GDM1 (cell line): ENCODE results near the gene ZCWPW1.

Experiments
- DNase-seq: peaks from one replicate; lab custom pipeline; 2025; lab: John Stamatoyannopoulos, UW

Gene ZCWPW1

GRCh38 chr7:100432053-100432452, 3.5 kb upstream of the ZCWPW1 start:
- no peak for DNase-seq

- DNase-seq: no peak
Observed at GRCh38 chr7:100431286-100431735, 2.8 kb upstream of the ZCWPW1 start.

DNA sequence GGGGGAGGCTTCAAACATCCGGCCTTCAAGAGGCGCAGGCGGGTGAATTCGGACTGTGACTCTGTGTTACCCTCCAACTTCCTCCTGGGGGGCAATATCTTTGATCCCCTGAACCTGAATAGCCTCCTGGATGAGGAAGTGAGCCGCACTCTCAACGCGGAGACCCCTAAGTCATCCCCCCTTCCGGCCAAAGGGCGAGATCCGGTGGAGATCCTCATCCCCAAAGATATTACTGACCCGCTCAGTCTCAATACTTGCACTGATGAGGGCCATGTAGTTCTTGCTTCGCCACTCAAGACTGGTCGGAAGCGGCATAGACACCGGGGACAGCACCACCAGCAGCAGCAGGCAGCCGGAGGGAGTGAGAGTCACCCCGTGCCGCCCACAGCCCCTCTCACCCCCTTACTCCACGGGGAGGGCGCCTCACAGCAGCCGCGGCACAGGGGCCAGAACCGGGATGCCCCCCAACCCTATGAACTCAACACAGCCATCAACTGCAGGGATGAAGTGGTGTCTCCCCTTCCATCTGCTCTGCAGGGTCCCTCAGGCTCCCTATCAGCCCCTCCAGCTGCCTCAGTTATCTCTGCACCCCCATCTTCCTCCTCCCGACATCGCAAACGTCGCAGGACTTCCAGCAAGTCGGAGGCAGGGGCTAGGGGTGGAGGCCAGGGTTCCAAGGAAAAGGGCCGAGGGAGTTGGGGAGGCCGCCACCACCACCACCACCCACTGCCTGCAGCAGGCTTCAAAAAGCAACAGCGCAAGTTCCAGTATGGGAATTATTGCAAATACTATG, 2.2 kb upstream of the ZCWPW1 start:
- DNase-seq: no peak

DNA sequence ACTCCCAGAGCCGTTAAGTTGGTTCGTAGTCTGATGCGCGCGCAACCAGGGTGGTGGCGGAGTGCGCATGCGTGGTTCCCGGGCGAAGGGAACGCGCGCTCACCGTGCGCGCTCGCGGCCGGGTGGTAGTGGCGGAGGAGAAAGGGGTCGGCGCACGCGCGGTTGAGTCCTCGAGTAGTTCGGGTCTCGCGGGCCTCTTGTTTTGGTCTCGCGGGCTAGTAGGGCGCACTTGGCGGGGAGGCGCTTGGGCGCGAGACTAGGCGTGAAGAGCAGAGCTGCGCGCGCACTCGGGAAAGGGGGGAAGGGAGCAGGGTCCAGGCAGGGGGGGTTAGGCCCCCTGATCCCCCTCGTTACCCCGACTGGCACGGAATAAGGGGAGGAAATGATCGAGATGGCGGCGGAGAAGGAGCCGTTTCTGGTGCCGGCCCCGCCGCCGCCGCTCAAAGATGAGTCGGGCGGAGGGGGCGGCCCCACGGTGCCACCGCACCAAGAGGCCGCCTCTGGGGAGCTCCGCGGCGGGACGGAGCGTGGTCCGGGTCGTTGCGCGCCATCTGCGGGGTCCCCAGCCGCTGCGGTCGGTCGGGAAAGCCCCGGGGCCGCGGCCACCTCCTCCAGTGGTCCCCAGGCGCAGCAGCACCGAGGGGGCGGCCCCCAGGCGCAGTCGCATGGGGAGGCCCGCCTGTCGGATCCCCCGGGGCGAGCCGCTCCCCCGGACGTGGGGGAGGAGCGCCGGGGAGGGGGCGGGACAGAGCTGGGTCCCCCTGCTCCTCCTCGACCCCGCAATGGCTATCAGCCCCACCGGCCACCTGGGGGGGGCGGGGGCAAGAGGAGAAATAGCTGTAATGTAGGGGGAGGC, 1.4 kb upstream of the ZCWPW1 start, which contains the start of gene MEPCE:
TSS of gene MEPCE (plus strand) at position 195 of the 856 bp plus-strand sequence. CDS start at position 383, 188 bp downstream.
- DNase-seq: peak; percentile 87

- peak; percentile 100 for DNase-seq
Observed at GRCh38 chr7:100428967-100429636, 599 bp upstream of the ZCWPW1 start.

DNA sequence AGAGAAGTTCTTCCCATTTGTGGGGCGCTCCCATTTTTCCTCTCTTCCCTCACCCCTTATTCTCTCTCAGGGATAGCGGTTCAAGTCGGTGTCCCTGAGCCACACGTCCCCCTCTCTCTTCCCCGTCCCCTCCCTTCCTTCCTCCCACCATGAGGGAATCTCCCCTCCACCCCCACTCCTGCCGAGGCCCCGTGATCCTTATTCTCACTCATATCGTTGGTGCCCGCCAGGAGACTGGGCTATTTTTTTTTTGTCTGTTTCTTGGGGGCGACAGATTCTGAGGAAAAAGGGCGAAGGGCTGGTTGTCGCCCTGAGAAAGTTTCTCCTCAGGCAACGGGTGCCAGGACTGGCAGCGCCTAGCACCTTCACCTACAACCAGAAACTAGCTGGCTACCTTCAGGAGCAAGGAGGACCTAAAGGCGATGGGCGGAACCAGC, 723 bp downstream of the ZCWPW1 start:
- DNase-seq: no peak

- DNase-seq: no peak
Observed at GRCh38 chr7:100426516-100426915, 2.0 kb downstream of the ZCWPW1 start.

- DNase-seq: no peak
Observed at GRCh38 chr7:100425347-100425746, 3.2 kb downstream of the ZCWPW1 start.

DNA sequence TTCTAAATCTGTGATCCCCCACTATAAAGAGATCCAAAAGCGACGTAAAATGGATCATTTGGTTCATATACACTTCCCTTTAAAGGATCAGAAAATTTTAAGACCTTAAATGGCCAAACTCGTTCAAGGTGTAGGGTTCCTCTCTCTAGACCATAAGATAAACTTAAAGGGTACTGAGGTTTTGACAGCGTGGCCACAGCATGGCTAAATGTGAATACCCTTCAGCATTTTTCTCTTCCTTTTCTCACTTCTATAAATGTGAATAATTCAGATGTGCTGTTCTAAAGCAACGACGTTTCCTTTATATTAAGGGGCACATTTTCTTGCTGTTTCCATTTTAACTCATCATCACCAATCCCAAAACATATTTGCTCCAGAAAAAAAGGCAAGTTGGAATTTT, 5.2 kb downstream of the ZCWPW1 start:
- DNase-seq: no peak

DNA sequence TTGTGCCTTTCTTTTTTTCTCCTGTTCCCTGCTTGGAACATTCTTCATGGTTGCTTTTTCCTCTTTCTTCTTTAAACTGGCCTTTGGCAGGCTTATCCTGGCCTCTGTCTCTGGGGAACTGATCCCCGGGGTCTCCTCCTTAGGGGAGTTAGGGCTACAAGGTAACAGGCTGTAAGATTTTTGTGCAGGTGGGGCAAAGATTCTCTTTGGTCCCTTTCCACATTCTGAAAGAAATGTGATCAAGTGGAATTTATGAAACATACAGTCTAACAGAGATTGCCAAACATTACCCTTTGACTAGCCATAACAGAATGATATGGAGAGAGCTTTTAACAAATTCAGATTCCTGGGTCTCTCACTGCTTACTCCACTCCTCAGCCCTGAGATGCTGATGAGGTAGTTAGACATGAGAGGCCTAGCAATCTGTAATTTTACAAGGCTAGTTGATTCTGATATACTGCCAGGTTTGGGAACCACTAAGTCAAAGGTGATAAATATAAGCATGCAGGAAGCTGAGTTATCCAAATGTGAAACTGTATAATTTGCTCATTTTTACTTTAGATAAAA, 8.8 kb downstream of the ZCWPW1 start:
- DNase-seq: no peak

- DNase-seq: no peak
Observed at GRCh38 chr7:100418930-100419659, 9.4 kb downstream of the ZCWPW1 start.

GRCh38 chr7:100415448-100415847, 13.1 kb downstream of the ZCWPW1 start:
- DNase-seq: no peak

DNA sequence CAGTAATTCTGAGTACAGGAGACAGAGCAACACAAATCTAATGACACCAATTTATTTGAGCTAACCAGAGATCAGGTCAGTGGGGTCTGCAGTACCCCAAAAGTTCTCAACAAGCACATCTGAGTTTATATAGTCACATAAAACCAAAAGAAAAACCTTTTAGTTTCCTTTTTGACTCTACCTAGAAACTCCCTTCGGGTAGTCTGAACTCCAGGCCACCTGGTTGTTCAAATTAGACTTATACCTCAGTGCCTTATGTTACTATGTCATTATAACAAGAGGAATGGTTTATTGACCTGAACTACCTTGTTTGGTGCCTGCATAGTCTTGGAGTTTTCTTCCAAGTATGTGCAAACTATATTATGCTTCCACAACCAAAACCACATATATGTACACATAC, 14.6 kb downstream of the ZCWPW1 start:
- DNase-seq: no peak

DNA sequence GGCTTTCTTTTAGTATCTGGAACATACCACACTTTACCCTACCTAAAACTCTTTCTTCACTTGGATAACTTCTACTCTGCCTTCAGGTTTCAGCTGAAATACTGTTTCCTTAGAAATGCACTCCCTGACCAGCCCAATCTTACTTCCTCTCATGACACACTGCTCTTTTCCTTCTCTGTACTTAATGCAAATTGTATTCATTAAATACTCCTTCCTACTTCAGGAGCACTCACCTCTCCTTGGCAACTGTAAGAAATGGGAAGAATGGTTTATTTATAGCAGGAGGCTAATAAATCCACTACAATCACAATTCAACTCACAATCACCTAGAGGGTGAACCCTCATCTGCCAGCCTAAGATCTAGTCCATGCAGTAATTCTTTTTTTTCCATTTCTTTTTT, 15.2 kb downstream of the ZCWPW1 start:
- DNase-seq: no peak

GRCh38 chr7:100411101-100411500, 17.4 kb downstream of the ZCWPW1 start:
- no peak for DNase-seq

GRCh38 chr7:100407285-100408180, 21.0 kb downstream of the ZCWPW1 start:
- peak; percentile 48 for DNase-seq

DNA sequence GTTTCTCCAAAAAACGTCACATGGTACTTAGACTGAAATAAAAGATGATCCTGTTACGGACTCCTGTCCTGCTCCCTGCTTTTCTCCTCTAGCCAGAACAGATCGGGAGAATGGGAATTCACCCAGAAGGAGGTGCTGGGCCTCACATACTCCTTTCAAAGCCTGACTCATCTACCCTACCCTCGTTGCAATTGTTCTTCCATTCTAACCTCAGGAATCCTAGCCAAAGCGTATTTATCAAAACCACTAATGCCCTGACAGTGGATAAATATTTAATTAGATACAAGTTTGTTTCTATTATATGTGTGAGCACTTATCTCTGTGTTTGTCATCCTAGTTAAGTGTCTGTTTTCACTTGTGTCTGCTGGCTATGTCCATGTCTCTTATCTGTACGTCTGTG, 21.7 kb downstream of the ZCWPW1 start:
- no peak for DNase-seq

DNA sequence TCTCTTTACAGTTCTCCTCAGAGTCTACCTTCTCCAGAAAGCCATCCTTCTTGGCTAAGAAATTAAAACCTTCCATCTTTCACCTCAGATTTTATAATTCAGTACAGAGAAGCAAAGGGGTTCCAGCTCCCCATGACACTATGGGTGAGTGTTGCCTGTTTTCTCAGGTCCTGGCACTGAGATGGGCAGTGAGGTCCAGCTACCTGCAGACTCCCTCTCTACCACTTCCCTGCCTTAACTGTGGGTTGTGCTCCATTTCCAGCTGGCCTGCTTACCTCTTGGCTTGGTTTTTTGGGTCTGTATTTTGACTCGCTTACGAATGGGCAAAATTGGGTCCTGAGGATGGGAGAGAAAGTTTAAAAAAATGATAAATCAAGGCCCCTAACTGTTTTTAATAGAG, 26.3 kb downstream of the ZCWPW1 start:
- DNase-seq: no peak

GRCh38 chr7:100401811-100402210, 26.7 kb downstream of the ZCWPW1 start:
- DNase-seq: no peak

DNA sequence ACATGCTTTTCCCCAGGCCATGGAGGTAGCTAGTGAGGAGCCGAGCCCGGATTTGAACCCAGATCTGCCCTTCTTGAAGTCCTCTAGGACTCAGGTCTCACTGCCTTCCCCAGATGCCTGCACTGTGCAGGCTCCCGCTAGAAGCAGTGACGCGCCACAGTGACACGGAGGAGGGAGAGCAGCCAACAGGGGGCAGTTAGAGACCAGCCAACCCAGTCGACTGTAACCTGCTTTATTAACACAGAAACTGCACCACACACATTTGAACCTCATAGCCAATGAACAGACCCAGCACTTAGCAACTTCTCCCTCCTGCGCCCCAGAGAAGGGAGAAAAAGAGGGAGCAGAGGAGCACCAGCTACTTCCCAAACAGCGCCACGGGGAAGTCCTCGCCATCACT, 27.8 kb downstream of the ZCWPW1 start:
- DNase-seq: peak; percentile 16
